Endodermal cell (in vitro differentiated cells): ENCODE data around the gene SND1. TPM values are rescaled to one million over a fixed set of nuclear protein-coding genes. Genes with fewer than 3 reads are reported as not detected.

Experiments
- DNase-seq: peaks from one replicate; pipeline ENCODE4 v3.0.0-alpha.2; 2017
- H3K27ac ChIP-seq: 2 replicates; pipeline ENCODE4 v1.5.1; 2013; ENCODE audit warnings: mild to moderate bottlenecking, low read depth, low read length, moderate library complexity
- H3K27me3 ChIP-seq: 2 replicates; pipeline ENCODE4 v1.6.1; 2013; ENCODE audit warnings: mild to moderate bottlenecking, low read length, moderate library complexity; ENCODE audit not compliant: insufficient read depth, control insufficient read depth, poor library complexity, severe bottlenecking
- H3K36me3 ChIP-seq: 2 replicates; pipeline ENCODE4 v1.7.0; 2013; ENCODE audit warnings: mild to moderate bottlenecking, low read length, moderate library complexity; ENCODE audit not compliant: control insufficient read depth, insufficient read depth
- H3K4me1 ChIP-seq: one replicate; pipeline ENCODE4 v1.7.0; 2013; ENCODE audit warnings: low read length; ENCODE audit not compliant: control insufficient read depth, insufficient read depth
- H3K4me3 ChIP-seq: 2 replicates; pipeline ENCODE4 v1.5.1; 2013; ENCODE audit warnings: mild to moderate bottlenecking, low read length, moderate library complexity
- H3K9ac ChIP-seq: 2 replicates; pipeline ENCODE4 v1.6.1; 2013; ENCODE audit warnings: mild to moderate bottlenecking, low read length, moderate library complexity; ENCODE audit not compliant: poor library complexity, severe bottlenecking; ENCODE audit errors: extremely low read depth
- H3K9me3 ChIP-seq: 2 replicates; pipeline ENCODE4 v1.6.1; 2013; ENCODE audit warnings: mild to moderate bottlenecking, low read length, moderate library complexity; ENCODE audit not compliant: control insufficient read depth
- H3K27ac Mint-ChIP-seq: 2 replicates; pipeline ENCODE4 v1.8.0; 2020; ENCODE audit warnings: mixed read lengths
- H3K27me3 Mint-ChIP-seq: 2 replicates; pipeline ENCODE4 v1.8.0; 2021; ENCODE audit warnings: mild to moderate bottlenecking, mixed read lengths; ENCODE audit not compliant: insufficient read depth
- H3K36me3 Mint-ChIP-seq: 2 replicates; pipeline ENCODE4 v1.8.0; 2020; ENCODE audit warnings: low read depth, mixed read lengths
- H3K4me1 Mint-ChIP-seq: 2 replicates; pipeline ENCODE4 v1.8.0; 2020; ENCODE audit warnings: mixed read lengths
- H3K4me3 Mint-ChIP-seq: 2 replicates; pipeline ENCODE4 v1.8.0; 2020; ENCODE audit warnings: mild to moderate bottlenecking, moderate library complexity, mixed read lengths
- H3K9me3 Mint-ChIP-seq: 2 replicates; pipeline ENCODE4 v1.8.0; 2020; ENCODE audit warnings: mild to moderate bottlenecking, mixed read lengths
- CTCF ChIP-seq: fragments of 200-600 bp; sonication (generic); conservative IDR thresholded peaks from 2 replicates; pipeline ENCODE4 v1.5.0; 2021; ENCODE audit warnings: antibody characterized with exemption, mild to moderate bottlenecking
- WGBS, 2 experiments: methylation state at CpG; one replicate each; pipeline versions ENCODE4 v1.1.5 to v1.1.7; 2013; ENCODE audit warnings: missing lambda C conversion rate in 2 of 2, mixed read lengths in 1 of 2; ENCODE audit not compliant: insufficient coverage in 1 of 2, insufficient read length in 1 of 2; 5-methylcytosine and 5-hydroxymethylcytosine counted together
- total RNA-seq, 2 donors: library from RNA; stranded (reverse); fragmentation: NEBNext Ultra II Directional in 1 of 2; extraction: Animal tissue kit (Norgen Biotek cat#: 25700) in 1 of 2; gene quantifications; 2 replicates in 1 of 2; 3 replicates in 1 of 2; pipeline ENCODE4 v1.2.1, GENCODE V29; 2021

The SND1 gene
- total RNA-seq, 2 donors from 2014 or later, result 240 to 267 TPM

DNA sequence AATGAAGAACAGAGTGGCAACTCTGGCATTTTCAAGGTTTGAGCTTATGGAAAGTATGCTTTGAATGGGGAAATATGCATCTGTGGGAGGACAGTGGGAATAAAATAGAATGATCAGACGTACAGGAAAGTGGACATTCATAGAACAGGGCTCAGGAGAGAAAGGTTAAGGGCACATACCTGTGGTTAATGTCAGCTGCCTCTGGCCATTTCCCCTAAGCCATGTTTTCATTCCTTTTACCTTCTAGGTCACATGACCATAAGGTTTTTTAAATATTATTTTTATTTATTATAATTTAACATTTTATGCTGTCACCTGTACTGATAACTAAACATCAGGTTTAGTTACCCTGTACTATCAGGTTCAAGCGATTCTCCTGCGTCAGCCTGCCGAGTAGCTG is 326.4 kb downstream of the SND1 start:
- Mint-ChIP-seq H3K27me3 (no peaks in the 10 kb centered on the region), H3K4me3 (no peak overlapping the region), H3K4me1 (peaks cover 21% of the 10 kb centered on the region), H3K27ac (no peak overlapping the region), H3K36me3 (peaks cover 36% of the 10 kb centered on the region), H3K9me3 (peaks cover 18% of the 10 kb centered on the region)
- no peak for TF ChIP-seq CTCF
- H3K9me3 ChIP-seq, result peaks cover 26% of the 10 kb centered on the region
- H3K4me1 ChIP-seq, result no peaks in the 10 kb centered on the region
- no peak overlapping the region for H3K9ac ChIP-seq
- peaks cover 45% of the 10 kb centered on the region for H3K36me3 ChIP-seq
- no peak overlapping the region for H3K27ac ChIP-seq
- WGBS, 2 experiments, result 85 to 100% methylated on average over 1 to 4 of the region's 4 CpGs
- no peak overlapping the region for H3K4me3 ChIP-seq
- H3K27me3 ChIP-seq, result no peaks in the 10 kb centered on the region
- DNase-seq, result no peak

GRCh38 chr7:127979113-127979727 is 327.2 kb downstream of the SND1 start:
- Histone ChIP-seq H3K36me3 (peaks cover 45% of the 10 kb centered on the region), H3K4me1 (no peaks in the 10 kb centered on the region), H3K9ac (no peak overlapping the region), H3K27me3 (no peaks in the 10 kb centered on the region), H3K4me3 (no peak overlapping the region), H3K9me3 (peaks cover 26% of the 10 kb centered on the region), H3K27ac (no peak overlapping the region)
- Mint-ChIP-seq H3K4me1 (peaks cover 26% of the 10 kb centered on the region), H3K27me3 (no peaks in the 10 kb centered on the region), H3K27ac (peak overlapping the region; percentile 37), H3K9me3 (peaks cover 18% of the 10 kb centered on the region), H3K36me3 (peaks cover 36% of the 10 kb centered on the region), H3K4me3 (no peak overlapping the region)
- peak; percentile 62 for DNase-seq
- no peak for TF ChIP-seq CTCF
- 95 to 98% methylated on average over 8 to 9 of the region's 9 CpGs for WGBS, 2 experiments

DNA sequence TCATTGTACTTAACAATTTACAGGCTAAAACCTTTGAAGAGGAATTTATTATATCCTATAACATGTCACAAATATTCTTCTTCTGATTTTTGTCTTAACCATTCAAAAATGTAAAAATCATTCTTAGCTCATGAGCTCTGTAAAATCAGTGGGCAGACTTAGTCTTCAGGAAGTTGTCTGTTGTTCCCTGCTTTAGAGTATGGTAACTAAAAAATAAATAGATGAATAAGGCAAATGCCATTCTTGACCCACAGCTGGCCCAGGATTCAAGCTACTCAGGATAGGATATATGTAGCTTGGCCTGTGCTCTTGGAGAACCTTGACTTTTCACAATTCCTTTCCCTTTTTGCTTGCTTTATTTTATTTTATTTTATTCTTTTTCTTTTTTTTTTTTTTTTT is 327.7 kb downstream of the SND1 start:
- H3K4me1 Mint-ChIP-seq, result peaks cover 26% of the 10 kb centered on the region

More for the DNA sequence above, 327.7 kb downstream of the SND1 start:
- H3K4me3 Mint-ChIP-seq, result no peak overlapping the region
- no peak overlapping the region for H3K27ac ChIP-seq
- H3K27ac Mint-ChIP-seq, result no peak overlapping the region
- H3K4me3 ChIP-seq, result no peak overlapping the region
- DNase-seq, result no peak
- H3K27me3 ChIP-seq, result no peaks in the 10 kb centered on the region
- no peak for TF ChIP-seq CTCF
- H3K9me3 Mint-ChIP-seq, result peaks cover 18% of the 10 kb centered on the region
- H3K36me3 ChIP-seq, result peaks cover 45% of the 10 kb centered on the region
- peaks cover 26% of the 10 kb centered on the region for H3K9me3 ChIP-seq
- peaks cover 36% of the 10 kb centered on the region for H3K36me3 Mint-ChIP-seq
- H3K4me1 ChIP-seq, result no peaks in the 10 kb centered on the region
- no peak overlapping the region for H3K9ac ChIP-seq
- no peaks in the 10 kb centered on the region for H3K27me3 Mint-ChIP-seq
